Mesenchymal stem cell (in vitro differentiated cells and primary cell): ENCODE measurements around the gene IFI30.

Experiments
- DNase-seq: peaks from one replicate; pipeline ENCODE4 v3.0.0-alpha.2; 2013
- H2AFZ ChIP-seq: one replicate; pipeline ENCODE4 v1.6.1; 2013; ENCODE audit warnings: low read depth, mild to moderate bottlenecking, control low read depth, inconsistent platforms, low read length, moderate library complexity
- H2AK5ac ChIP-seq: 2 replicates; pipeline ENCODE4 v1.6.1; 2013; ENCODE audit warnings: low read length, moderate library complexity, mild to moderate bottlenecking, inconsistent platforms; ENCODE audit not compliant: severe bottlenecking
- H2BK120ac ChIP-seq: one replicate; pipeline ENCODE4 v1.6.1; 2013; ENCODE audit warnings: low read depth, mild to moderate bottlenecking, inconsistent platforms, low read length, moderate library complexity
- H2BK12ac ChIP-seq, 2 experiments: one replicate each; pipeline ENCODE4 v1.6.1; 2013; ENCODE audit warnings: inconsistent platforms in 2 of 2, low read length in 2 of 2, mild to moderate bottlenecking in 2 of 2, moderate library complexity in 2 of 2, control low read depth in 1 of 2
- H2BK15ac ChIP-seq: one replicate; pipeline ENCODE4 v1.6.1; 2013; ENCODE audit warnings: mild to moderate bottlenecking, low read depth, inconsistent platforms; ENCODE audit not compliant: poor library complexity, severe bottlenecking
- H2BK5ac ChIP-seq: 2 replicates; pipeline ENCODE4 v1.6.1; 2013; ENCODE audit warnings: low read depth, mild to moderate bottlenecking, low read length, control low read depth, inconsistent platforms; ENCODE audit not compliant: poor library complexity, severe bottlenecking
- H3K14ac ChIP-seq, 2 experiments: one replicate each; pipeline ENCODE4 v1.6.1; 2013; ENCODE audit warnings: inconsistent platforms in 2 of 2, low read length in 2 of 2, control low read depth in 1 of 2, mild to moderate bottlenecking in 1 of 2, moderate library complexity in 1 of 2
- H3K18ac ChIP-seq, 2 experiments: one replicate each; pipeline ENCODE4 v1.6.1; 2013; ENCODE audit warnings: inconsistent platforms in 2 of 2, low read length in 2 of 2, control low read depth in 1 of 2, low read depth in 1 of 2, mild to moderate bottlenecking in 1 of 2
- H3K23ac ChIP-seq, 2 experiments: one replicate each; pipeline ENCODE4 v1.6.1; 2013; ENCODE audit warnings: inconsistent platforms in 2 of 2, low read length in 2 of 2, mild to moderate bottlenecking in 2 of 2, moderate library complexity in 2 of 2, control low read depth in 1 of 2
- H3K27ac ChIP-seq: 2 replicates; pipeline ENCODE4 v1.5.1; 2013; ENCODE audit warnings: mild to moderate bottlenecking, moderate library complexity, low read length, control low read depth, inconsistent platforms; ENCODE audit not compliant: poor library complexity, severe bottlenecking
- H3K27me3 ChIP-seq, 2 experiments: 2 replicates each; pipeline versions ENCODE4 v1.6.1 to v1.7.0; 2013; ENCODE audit warnings: low read length in 2 of 2, mild to moderate bottlenecking in 2 of 2, moderate library complexity in 2 of 2, control low read depth in 1 of 2, inconsistent platforms in 1 of 2; ENCODE audit not compliant: control insufficient read depth in 1 of 2, insufficient read depth in 1 of 2
- H3K36me3 ChIP-seq, 2 experiments: 2 replicates each; pipeline versions ENCODE4 v1.6.1 to v1.7.0; 2013; ENCODE audit warnings: low read length in 2 of 2, control low read depth in 1 of 2, inconsistent platforms in 1 of 2, low read depth in 1 of 2, mild to moderate bottlenecking in 1 of 2; ENCODE audit not compliant: insufficient read depth in 2 of 2, control insufficient read depth in 1 of 2
- H3K4ac ChIP-seq, 2 experiments: one replicate each; pipeline ENCODE4 v1.6.1; 2013; ENCODE audit warnings: inconsistent platforms in 2 of 2, low read length in 2 of 2, mild to moderate bottlenecking in 2 of 2, moderate library complexity in 2 of 2, control low read depth in 1 of 2, low read depth in 1 of 2
- H3K4me1 ChIP-seq: 2 replicates; pipeline ENCODE4 v1.6.1; 2013; ENCODE audit warnings: low read depth, low read length, control low read depth; ENCODE audit not compliant: control insufficient read depth, insufficient read depth
- H3K4me2 ChIP-seq: 2 replicates; pipeline ENCODE4 v1.6.1; 2013; ENCODE audit warnings: low read length, mild to moderate bottlenecking, inconsistent platforms; ENCODE audit not compliant: poor library complexity, severe bottlenecking
- H3K4me3 ChIP-seq, 2 experiments: 2 replicates each; pipeline versions ENCODE4 v1.5.1 to v1.7.0; 2013; ENCODE audit warnings: low read length in 2 of 2, mild to moderate bottlenecking in 2 of 2, control low read depth in 1 of 2, low read depth in 1 of 2; ENCODE audit not compliant: insufficient read depth in 1 of 2
- H3K79me1 ChIP-seq: replicated peaks from 2 replicates; pipeline ENCODE4 v1.6.1; 2013; ENCODE audit warnings: mild to moderate bottlenecking, control low read depth, low read length, inconsistent platforms; ENCODE audit not compliant: poor library complexity, severe bottlenecking
- H3K9ac ChIP-seq: 2 replicates; pipeline ENCODE4 v1.7.0; 2013; ENCODE audit warnings: mild to moderate bottlenecking, low read length, moderate library complexity
- H3K9me3 ChIP-seq: 2 replicates; pipeline ENCODE4 v1.7.0; 2013; ENCODE audit warnings: mild to moderate bottlenecking, low read length; ENCODE audit not compliant: control insufficient read depth
- H4K8ac ChIP-seq: one replicate; pipeline ENCODE4 v1.6.1; 2013; ENCODE audit warnings: inconsistent platforms, mild to moderate bottlenecking, low read length, moderate library complexity
- H4K91ac ChIP-seq: one replicate; pipeline ENCODE4 v1.6.1; 2013; ENCODE audit warnings: mild to moderate bottlenecking, low read length, inconsistent platforms
- WGBS: methylation state at CpG from one replicate; pipeline ENCODE4 v1.1.7; 2013; ENCODE audit warnings: mixed read lengths; 5-methylcytosine and 5-hydroxymethylcytosine counted together

IFI30 gene

DNA sequence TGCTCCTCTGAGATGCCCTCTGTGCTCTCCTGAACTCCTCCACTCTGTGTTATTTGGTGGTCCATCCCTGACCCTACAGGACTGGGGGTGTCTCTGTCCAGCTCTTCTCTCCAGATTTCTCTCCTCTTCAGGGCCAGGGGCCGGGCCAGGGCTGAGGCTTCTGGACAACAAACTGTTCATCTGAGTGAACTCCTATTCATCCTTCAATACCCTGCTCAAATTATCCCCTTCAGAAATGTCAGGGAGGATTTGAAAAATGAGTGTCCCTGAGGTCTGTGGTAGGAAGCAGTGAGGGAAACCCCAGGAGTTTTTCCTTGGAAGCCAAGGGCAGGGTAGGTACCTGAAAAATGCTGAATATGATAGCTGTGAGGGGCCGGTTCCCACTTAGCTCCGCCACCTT, 45.0 kb downstream of the IFI30 start:
- Histone ChIP-seq H3K9me3 (no peaks in the 10 kb centered on the region), H3K27ac (no peak overlapping the region)
- WGBS = 95% methylated on average over 2 of the region's 3 CpGs

DNA sequence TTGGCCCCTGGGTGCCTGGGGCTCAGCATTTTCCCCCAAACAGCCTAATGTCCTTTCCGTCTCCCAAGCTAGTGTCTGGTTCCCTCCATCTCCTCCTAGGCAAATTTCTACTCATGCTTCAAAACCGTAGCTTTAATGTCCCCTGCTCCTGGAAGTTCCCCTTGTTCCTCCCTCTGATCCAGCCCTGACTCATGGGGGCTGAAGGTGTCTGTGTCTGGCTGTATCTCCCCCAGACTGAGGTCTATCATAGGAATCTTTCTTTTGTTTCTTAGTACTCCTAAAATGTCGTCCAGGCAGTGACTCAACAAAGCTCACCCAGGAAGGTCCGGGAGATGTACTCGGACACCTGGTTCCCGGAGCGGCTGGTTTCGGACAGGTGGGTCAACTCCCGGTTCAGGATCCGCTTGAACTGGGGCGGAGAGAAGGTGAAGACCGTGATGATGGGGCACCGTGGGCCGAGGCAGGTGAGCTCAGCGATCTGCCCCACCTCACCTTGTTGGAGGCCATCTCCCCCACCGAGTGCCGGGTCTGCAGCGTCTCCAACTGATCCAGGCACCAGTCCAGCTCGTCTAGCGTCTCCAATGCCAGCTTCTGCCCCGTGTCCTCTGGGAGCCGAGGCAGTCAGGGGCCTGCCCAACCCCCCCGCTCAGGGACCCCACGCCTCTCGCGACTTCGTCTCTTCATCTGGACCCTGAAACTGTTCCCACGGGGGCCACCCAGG, 46.5 kb downstream of the IFI30 start:
- Histone ChIP-seq H3K23ac (no peak overlapping the region), H3K4me1 (peaks cover 14% of the 10 kb centered on the region), H4K91ac (no peak overlapping the region), H3K9me3 (no peaks in the 10 kb centered on the region), H3K14ac (no peak overlapping the region), H4K8ac (no peak overlapping the region), H2BK15ac (no peak overlapping the region), H3K9ac (no peak overlapping the region), H2BK5ac (no peak overlapping the region), H2AK5ac (no peak overlapping the region), H2AFZ (no peak overlapping the region), H2BK120ac (no peak overlapping the region), H3K4me2 (no peak overlapping the region), H3K27me3 (peaks cover 10 to 31% of the 10 kb centered on the region in 2 experiments), H3K79me1 (no peaks in the 10 kb centered on the region), H3K4me3 (no peak overlapping the region), H3K18ac (no peak overlapping the region), H3K36me3 (no peaks in the 10 kb centered on the region), H3K27ac (no peak overlapping the region), H3K4ac (no peak overlapping the region), H2BK12ac (no peak overlapping the region)
- no peak for DNase-seq
- 86% methylated on average over 28 of the region's 28 CpGs for WGBS

More for the DNA sequence above, 45.0 kb downstream of the IFI30 start:
- H3K9ac ChIP-seq = no peak overlapping the region
- no peak overlapping the region for H3K4me3 ChIP-seq
- no peak overlapping the region for H3K18ac ChIP-seq
- DNase-seq = no peak
- H3K36me3 ChIP-seq = no peaks in the 10 kb centered on the region
- peaks cover 5% of the 10 kb centered on the region for H3K4me1 ChIP-seq
- H3K23ac ChIP-seq = peak overlapping the region in 1 of 2 experiments; percentile 41
- no peak overlapping the region for H2AFZ ChIP-seq
- no peak overlapping the region for H3K4me2 ChIP-seq
- no peak overlapping the region for H2BK5ac ChIP-seq
- no peak overlapping the region for H2BK12ac ChIP-seq
- no peak overlapping the region for H2AK5ac ChIP-seq
- H2BK120ac ChIP-seq = no peak overlapping the region
- no peaks in the 10 kb centered on the region for H3K79me1 ChIP-seq
- H3K4ac ChIP-seq = no peak overlapping the region
- no peak overlapping the region for H3K14ac ChIP-seq
- no peak overlapping the region for H2BK15ac ChIP-seq
- no peak overlapping the region for H4K91ac ChIP-seq
- H4K8ac ChIP-seq = no peak overlapping the region
- peaks cover 6 to 26% of the 10 kb centered on the region in 2 experiments for H3K27me3 ChIP-seq

DNA sequence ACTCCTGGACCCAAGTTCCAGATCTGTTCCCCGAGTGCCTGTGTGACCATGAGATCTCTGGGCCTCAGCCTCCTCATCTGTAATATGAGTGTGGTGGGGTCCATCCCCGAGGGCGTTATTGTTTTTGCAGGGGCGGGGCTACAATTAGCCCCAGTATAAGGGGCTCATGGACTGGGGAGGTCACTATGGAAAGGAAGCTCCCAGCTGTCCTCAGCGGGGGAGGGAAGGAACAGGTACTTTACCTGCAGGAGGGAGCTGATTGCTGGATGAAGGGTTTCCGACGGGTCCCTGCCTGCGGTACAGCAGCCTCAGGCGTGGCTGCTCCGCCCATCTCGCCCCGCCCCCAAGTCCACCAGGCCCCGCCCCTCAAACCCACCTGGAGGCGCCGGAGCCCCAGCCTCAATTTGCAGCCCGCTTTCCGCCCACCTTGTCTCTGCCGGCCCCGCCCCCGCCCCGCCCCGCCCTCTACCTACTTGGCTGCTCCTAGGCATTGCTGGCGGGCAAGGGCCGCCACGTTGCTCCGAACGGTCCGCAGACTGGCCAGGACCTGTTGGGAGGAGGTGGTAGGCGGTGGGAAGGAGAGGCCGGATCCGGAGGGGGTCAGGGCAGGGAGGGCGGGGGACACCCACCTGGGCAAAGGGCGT, 47.1 kb downstream of the IFI30 start:
- H3K9me3 ChIP-seq = no peaks in the 10 kb centered on the region

DNA sequence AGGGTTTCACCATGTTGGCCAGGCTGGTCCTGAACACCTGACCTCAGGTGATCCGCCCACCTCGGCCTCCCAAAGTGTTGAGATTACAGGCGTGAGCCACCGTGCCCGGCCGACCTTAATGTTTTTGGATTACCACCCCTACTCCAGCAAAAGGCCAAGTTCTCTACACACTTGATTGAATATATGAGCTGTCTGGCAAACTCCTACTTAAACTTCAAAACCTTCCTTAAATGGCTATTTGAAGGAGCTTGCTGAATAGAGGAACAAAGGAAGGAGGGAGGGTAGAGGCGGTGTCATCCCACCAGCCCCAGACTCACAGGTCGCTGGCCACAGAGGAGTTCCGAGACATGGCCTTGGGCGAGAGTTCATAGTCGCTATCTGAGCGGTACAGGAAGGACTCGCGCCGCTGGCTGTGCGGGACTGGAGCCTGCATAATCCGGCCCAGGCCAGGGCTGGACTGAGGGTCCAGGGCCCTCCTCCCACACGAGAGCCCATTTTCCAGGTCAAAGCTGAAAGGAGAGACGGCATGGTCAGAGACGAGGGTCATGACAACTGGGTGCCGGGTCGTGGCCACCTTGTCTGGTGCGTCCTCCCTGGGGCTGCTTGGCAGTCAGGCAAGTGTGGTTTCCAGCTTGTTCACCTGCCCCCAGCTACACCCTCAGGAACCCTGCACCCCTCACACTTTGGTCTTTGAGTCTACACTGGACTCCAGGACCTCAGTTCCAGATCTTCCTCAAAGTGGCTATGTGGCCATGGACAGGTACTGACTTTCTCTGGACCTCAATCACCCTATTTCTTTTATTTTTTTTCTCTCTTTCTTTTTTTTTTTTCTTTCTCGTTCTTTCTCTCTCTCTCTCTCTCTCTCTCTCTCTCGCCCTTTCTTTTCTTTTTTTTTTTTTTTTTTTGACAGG, 48.5 kb downstream of the IFI30 start:
- no peak for DNase-seq
- Histone ChIP-seq H4K91ac (no peak overlapping the region), H3K23ac (no peak overlapping the region), H3K4me3 (no peak overlapping the region), H3K27me3 (peaks cover 27 to 44% of the 10 kb centered on the region in 2 experiments), H2BK5ac (no peak overlapping the region), H3K4me1 (peaks cover 22% of the 10 kb centered on the region), H2BK12ac (no peak overlapping the region), H2AFZ (no peak overlapping the region), H4K8ac (no peak overlapping the region), H2AK5ac (no peak overlapping the region), H3K4ac (no peak overlapping the region), H3K14ac (no peak overlapping the region), H2BK120ac (no peak overlapping the region), H3K36me3 (no peaks in the 10 kb centered on the region), H3K9ac (no peak overlapping the region), H3K18ac (no peak overlapping the region), H3K4me2 (no peak overlapping the region), H3K27ac (no peak overlapping the region), H3K9me3 (no peaks in the 10 kb centered on the region), H3K79me1 (no peaks in the 10 kb centered on the region), H2BK15ac (no peak overlapping the region)
- 84% methylated on average over 23 of the region's 25 CpGs for WGBS

More for the DNA sequence above, 47.1 kb downstream of the IFI30 start:
- Histone ChIP-seq H3K4ac (no peak overlapping the region), H2AFZ (no peak overlapping the region), H4K8ac (no peak overlapping the region), H2BK12ac (no peak overlapping the region), H3K4me2 (no peak overlapping the region), H2BK120ac (no peak overlapping the region), H3K14ac (no peak overlapping the region), H3K4me3 (no peak overlapping the region), H2AK5ac (no peak overlapping the region), H3K4me1 (peaks cover 19% of the 10 kb centered on the region), H3K9ac (no peak overlapping the region), H2BK5ac (no peak overlapping the region), H2BK15ac (no peak overlapping the region), H3K23ac (no peak overlapping the region), H4K91ac (no peak overlapping the region), H3K27ac (no peak overlapping the region), H3K36me3 (no peaks in the 10 kb centered on the region), H3K27me3 (peaks cover 17 to 38% of the 10 kb centered on the region in 2 experiments), H3K18ac (no peak overlapping the region), H3K79me1 (no peaks in the 10 kb centered on the region)
- no peak for DNase-seq
- WGBS = 22% methylated on average over 16 of the region's 33 CpGs
